CD4-positive, alpha-beta T cell treated with Interleukin-15 for 4 hours (primary cell): ENCODE data around the gene NOS3.

Experiments used
- DNase-seq: peaks from one replicate; pipeline ENCODE4 v3.0.0-alpha.2; 2020; ENCODE audit warnings: low spot score

Gene NOS3

GRCh38 chr7:150990416-150991186 is at the start of gene NOS3:
Gene NOS3, plus strand, starts transcription at chr7:150991017. Its CDS starts 2,787 bp downstream, at chr7:150993804.
- DNase-seq, result no peak

GRCh38 chr7:150941351-150942000 is 49.3 kb upstream of the NOS3 start:
- DNase-seq, result no peak

GRCh38 chr7:150942001-150942590 is 48.7 kb upstream of the NOS3 start:
- peak; percentile 34 for DNase-seq

- no peak for DNase-seq
Observed at GRCh38 chr7:150942591-150943452, 48.0 kb upstream of the NOS3 start.

- no peak for DNase-seq
Observed at GRCh38 chr7:150943453-150943814, 47.4 kb upstream of the NOS3 start.

GRCh38 chr7:150944066-150945042 is 46.5 kb upstream of the NOS3 start:
- no peak for DNase-seq

GRCh38 chr7:150945171-150945852 is 45.5 kb upstream of the NOS3 start:
- DNase-seq, result no peak

- DNase-seq, result no peak
Observed at GRCh38 chr7:150945853-150946420, 44.9 kb upstream of the NOS3 start.

- no peak for DNase-seq
Observed at GRCh38 chr7:150946421-150947240, 44.2 kb upstream of the NOS3 start.

GRCh38 chr7:150947241-150947745 is 43.5 kb upstream of the NOS3 start:
- DNase-seq, result no peak

- DNase-seq, result no peak
Observed at GRCh38 chr7:150947761-150948651, 42.8 kb upstream of the NOS3 start.

- no peak for DNase-seq
Observed at GRCh38 chr7:150948791-150949251, 42.0 kb upstream of the NOS3 start.

- no peak for DNase-seq
Observed at GRCh38 chr7:150949564-150949963, 41.3 kb upstream of the NOS3 start.

- no peak for DNase-seq
Observed at GRCh38 chr7:150949971-150950491, 40.8 kb upstream of the NOS3 start.

- DNase-seq, result no peak
Observed at GRCh38 chr7:150950496-150951180, 40.2 kb upstream of the NOS3 start.

GRCh38 chr7:150951181-150951520 is 39.7 kb upstream of the NOS3 start:
- no peak for DNase-seq

GRCh38 chr7:150951521-150951920 is 39.3 kb upstream of the NOS3 start:
- no peak for DNase-seq
